Tibial nerve (tissue), 4 donors: ENCODE results near the gene CDK5. TPM values are rescaled to one million over a fixed set of nuclear protein-coding genes. Genes with fewer than 3 reads are reported as not detected.

Experiments
- DNase-seq, 2 donors: peaks; one replicate each; pipeline ENCODE4 v3.0.0-alpha.2; 2019; ENCODE audit warnings: low spot score in 2 of 2
- H3K27ac ChIP-seq, 4 donors: fragments of 200-600 bp; sonication (generic) in 3 of 4; one replicate each; pipeline ENCODE4 v1.5.1; 2017 to 2019; ENCODE audit warnings: mild to moderate bottlenecking in 1 of 4
- H3K27me3 ChIP-seq, 2 donors: fragments of 200-600 bp; sonication (generic) in 1 of 2; one replicate each; pipeline versions ENCODE4 v1.5.1 to v1.6.0; 2017 to 2019
- H3K36me3 ChIP-seq, 3 donors: fragments of 200-600 bp; sonication (generic); one replicate each; pipeline ENCODE4 v1.5.1; 2018 to 2019
- H3K4me1 ChIP-seq, 4 donors: fragments of 200-600 bp; sonication (generic) in 3 of 4; one replicate each; pipeline ENCODE4 v1.5.1; 2017 to 2019
- H3K4me3 ChIP-seq, 4 donors: fragments of 200-600 bp; sonication (generic) in 3 of 4; one replicate each; pipeline ENCODE4 v1.5.1; 2017 to 2019; ENCODE audit warnings: mild to moderate bottlenecking in 1 of 4, moderate library complexity in 1 of 4
- H3K9me3 ChIP-seq, 4 donors: fragments of 200-600 bp; sonication (generic) in 3 of 4; one replicate each; pipeline ENCODE4 v1.5.1; 2017 to 2019
- CTCF ChIP-seq, 5 experiments: fragments of 200-600 bp in 3 of 5; fragments of 450-650 bp in 2 of 5; sonication (generic) in 3 of 5; IDR thresholded peaks; one replicate each; pipeline ENCODE4 v1.5.1; 2016 to 2019; ENCODE audit warnings: antibody characterized with exemption in 5 of 5, mild to moderate bottlenecking in 3 of 5, moderate library complexity in 2 of 5
- EP300 ChIP-seq, 2 donors: sonication (generic); formaldehyde crosslinking; IDR thresholded peaks; one replicate each; pipeline ENCODE4 v1.6.1; 2017; ENCODE audit warnings: antibody characterized with exemption in 2 of 2, mild to moderate bottlenecking in 1 of 2
- POLR2A ChIP-seq, 2 donors: fragments of 450-650 bp; IDR thresholded peaks; one replicate each; pipeline ENCODE4 v1.6.1; 2017; ENCODE audit warnings: antibody characterized with exemption in 2 of 2, mild to moderate bottlenecking in 2 of 2, moderate library complexity in 2 of 2
- WGBS, 2 donors: methylation state at CpG; one replicate each; pipeline ENCODE4 v1.1.5; 2018; 5-methylcytosine and 5-hydroxymethylcytosine counted together
- total RNA-seq, 4 donors: library from RNA; depleted of rRNA; stranded (reverse); fragments of >200 nt; gene quantifications; one replicate each; pipeline ENCODE4 v1.1.0, GENCODE V29; 2016

The CDK5 gene
- total RNA-seq, 4 donors from 2014 or later = 3.6 to 13.1 (median 7.1) TPM

- peaks cover 0 to 6% (median 0%) of the 10 kb centered on the region in 4 donors for H3K4me1 ChIP-seq
- no peak overlapping the region for H3K27ac ChIP-seq
- WGBS, 2 donors = 83 to 84% methylated on average over 12 of the region's 12 CpGs
- no peaks in the 10 kb centered on the region for H3K9me3 ChIP-seq
- H3K4me3 ChIP-seq = no peak overlapping the region
- no peaks in the 10 kb centered on the region for H3K27me3 ChIP-seq
- H3K36me3 ChIP-seq = peaks cover 6 to 95% (median 31%) of the 10 kb centered on the region in 3 donors
- TF ChIP-seq POLR2A (IDR thresholded peaks at IDR 0.05) (no peak), EP300 (IDR thresholded peaks at IDR 0.05) (no peak), CTCF (IDR thresholded peaks at IDR 0.05) (no peak)
- DNase-seq = no peak
Measured at GRCh38 chr7:151068069-151068773, 10.5 kb upstream of the CDK5 start.

DNA sequence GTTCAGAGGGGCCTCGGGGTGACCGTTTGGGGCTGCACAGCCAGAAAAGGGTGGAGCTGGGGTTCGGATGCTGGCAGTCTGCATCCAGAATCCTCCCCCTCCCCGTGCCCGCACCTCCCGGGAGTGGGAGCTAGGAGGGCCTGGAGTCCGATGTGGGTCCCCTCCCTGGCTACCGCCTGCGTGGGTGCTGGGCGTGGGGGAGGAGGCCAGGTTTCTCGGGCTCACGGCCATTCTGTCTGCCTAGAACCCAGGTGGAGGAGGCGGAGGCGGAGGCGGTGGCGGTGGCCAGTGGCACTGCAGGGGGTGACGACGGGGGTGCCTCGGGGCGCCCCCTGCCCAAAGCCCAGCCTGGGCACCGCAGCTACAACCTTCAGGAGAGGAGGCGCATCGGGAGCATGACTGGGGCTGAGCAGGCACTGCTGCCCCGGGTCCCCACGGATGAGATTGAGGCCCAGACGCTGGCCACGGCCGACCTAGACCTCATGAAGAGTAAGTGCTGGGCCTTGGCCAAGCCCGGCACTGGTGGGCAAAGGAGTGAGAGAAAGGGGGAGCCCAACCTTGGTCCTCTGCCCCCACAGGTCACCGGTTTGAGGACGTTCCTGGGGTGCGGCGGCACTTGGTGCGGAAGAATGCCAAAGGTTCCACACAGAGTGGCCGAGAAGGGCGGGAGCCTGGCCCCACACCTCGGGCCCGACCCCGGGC, 8.7 kb upstream of the CDK5 start:
- no peaks in the 10 kb centered on the region for H3K27me3 ChIP-seq
- TF ChIP-seq CTCF (IDR thresholded peaks at IDR 0.05) = no peak
- TF ChIP-seq POLR2A (IDR thresholded peaks at IDR 0.05) = no peak
- no peak for TF ChIP-seq EP300 (IDR thresholded peaks at IDR 0.05)
- no peaks in the 10 kb centered on the region for H3K9me3 ChIP-seq
- no peak overlapping the region for H3K4me3 ChIP-seq
- WGBS, 2 donors = 89 to 94% methylated on average over 39 of the region's 39 CpGs
- DNase-seq = no peak
- H3K36me3 ChIP-seq = peaks cover 6 to 77% (median 28%) of the 10 kb centered on the region in 3 donors
- peaks cover 0 to 24% (median 14%) of the 10 kb centered on the region in 4 donors for H3K4me1 ChIP-seq
- H3K27ac ChIP-seq = no peak overlapping the region

GRCh38 chr7:151065516-151065915, 7.8 kb upstream of the CDK5 start:
- peaks cover 6 to 68% (median 19%) of the 10 kb centered on the region in 3 donors for H3K36me3 ChIP-seq
- TF ChIP-seq CTCF (IDR thresholded peaks at IDR 0.05) = no peak
- TF ChIP-seq POLR2A (IDR thresholded peaks at IDR 0.05) = no peak
- no peak for TF ChIP-seq EP300 (IDR thresholded peaks at IDR 0.05)
- 87 to 95% methylated on average over 14 of the region's 14 CpGs for WGBS, 2 donors

GRCh38 chr7:151064993-151065392, 7.3 kb upstream of the CDK5 start:
- Histone ChIP-seq H3K9me3 (no peaks in the 10 kb centered on the region), H3K27ac (no peak overlapping the region), H3K4me1 (peaks cover 0 to 37% (median 26%) of the 10 kb centered on the region in 4 donors), H3K36me3 (peaks cover 6 to 62% (median 14%) of the 10 kb centered on the region in 3 donors), H3K4me3 (no peak overlapping the region), H3K27me3 (no peaks in the 10 kb centered on the region)
- no peak for DNase-seq
- 95 to 96% methylated on average over 5 to 6 of the region's 6 CpGs for WGBS, 2 donors
- no peak for TF ChIP-seq EP300 (IDR thresholded peaks at IDR 0.05)
- TF ChIP-seq POLR2A (IDR thresholded peaks at IDR 0.05) = no peak
- TF ChIP-seq CTCF (IDR thresholded peaks at IDR 0.05) = no peak

More at GRCh38 chr7:151065516-151065915, 7.8 kb upstream of the CDK5 start:
- Histone ChIP-seq H3K27me3 (no peaks in the 10 kb centered on the region), H3K27ac (no peak overlapping the region), H3K9me3 (no peaks in the 10 kb centered on the region), H3K4me3 (no peak overlapping the region), H3K4me1 (peaks cover 0 to 33% (median 23%) of the 10 kb centered on the region in 4 donors)
- DNase-seq = no peak

DNA sequence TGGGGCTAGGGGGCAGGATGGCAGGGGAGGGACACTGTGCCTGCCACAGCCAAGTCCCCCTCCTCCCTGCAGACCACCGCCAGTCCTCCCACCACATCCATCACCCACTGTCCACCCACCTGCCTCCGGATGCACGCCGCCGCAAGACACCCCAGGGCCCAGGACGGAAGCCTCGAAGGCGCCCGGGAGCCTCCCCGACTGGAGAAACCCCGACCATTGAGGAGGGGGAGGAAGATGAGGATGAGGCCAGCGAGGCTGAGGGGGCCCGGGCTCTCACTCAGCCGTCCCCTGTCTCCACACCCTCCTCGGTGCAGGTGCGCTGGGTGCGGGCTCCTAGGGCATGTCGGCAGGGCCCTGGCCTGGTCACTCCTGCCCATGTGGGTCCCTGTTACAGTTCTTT, 6.8 kb upstream of the CDK5 start:
- no peak for DNase-seq
- Histone ChIP-seq H3K9me3 (no peaks in the 10 kb centered on the region), H3K4me1 (peaks cover 0 to 37% (median 26%) of the 10 kb centered on the region in 4 donors), H3K27ac (no peak overlapping the region), H3K36me3 (peaks cover 6 to 57% (median 8%) of the 10 kb centered on the region in 3 donors), H3K4me3 (no peak overlapping the region), H3K27me3 (no peaks in the 10 kb centered on the region)
- WGBS, 2 donors = 91 to 94% methylated on average over 17 to 18 of the region's 18 CpGs
- TF ChIP-seq POLR2A (IDR thresholded peaks at IDR 0.05) (no peak), CTCF (IDR thresholded peaks at IDR 0.05) (no peak), EP300 (IDR thresholded peaks at IDR 0.05) (no peak)
